SK-MEL-5 (cell line): ENCODE measurements around the gene SFTA2. TPM values are rescaled to one million over a fixed set of nuclear protein-coding genes. Genes with fewer than 3 reads are reported as not detected.
A peak's percentile ranks its signal among the peaks of the same experiment; 100 is the strongest.

Source experiments
- DNase-seq: peaks from one replicate; pipeline ENCODE4 v3.0.0-alpha.2; 2016; ENCODE audit warnings: low read depth, low spot score
- in situ Hi-C: cut with HindIII; loops from 2 replicates; pipeline ENCODE4 v1.10.0; 2016; ENCODE audit warnings: low sequenced_read_pairs, high pct_unique_total_duplicates, low pct_unique_long_range_greater_than_20kb
- small RNA-seq, 2 experiments: library from RNA; depleted of rRNA; stranded (forward); fragments of <200 nt; gene quantifications; one replicate each; pipeline ENCODE3, GENCODE V24; 2014
- total RNA-seq: library from RNA; depleted of rRNA; stranded (reverse); fragments of >200 nt; shearing (Covaris generic); gene quantifications from 2 replicates; pipeline ENCODE4 v1.2.3, GENCODE V29; 2014; rRNA removed

Gene SFTA2
- total RNA-seq, 1 experiment from 2014 or later, result not detected

DNA sequence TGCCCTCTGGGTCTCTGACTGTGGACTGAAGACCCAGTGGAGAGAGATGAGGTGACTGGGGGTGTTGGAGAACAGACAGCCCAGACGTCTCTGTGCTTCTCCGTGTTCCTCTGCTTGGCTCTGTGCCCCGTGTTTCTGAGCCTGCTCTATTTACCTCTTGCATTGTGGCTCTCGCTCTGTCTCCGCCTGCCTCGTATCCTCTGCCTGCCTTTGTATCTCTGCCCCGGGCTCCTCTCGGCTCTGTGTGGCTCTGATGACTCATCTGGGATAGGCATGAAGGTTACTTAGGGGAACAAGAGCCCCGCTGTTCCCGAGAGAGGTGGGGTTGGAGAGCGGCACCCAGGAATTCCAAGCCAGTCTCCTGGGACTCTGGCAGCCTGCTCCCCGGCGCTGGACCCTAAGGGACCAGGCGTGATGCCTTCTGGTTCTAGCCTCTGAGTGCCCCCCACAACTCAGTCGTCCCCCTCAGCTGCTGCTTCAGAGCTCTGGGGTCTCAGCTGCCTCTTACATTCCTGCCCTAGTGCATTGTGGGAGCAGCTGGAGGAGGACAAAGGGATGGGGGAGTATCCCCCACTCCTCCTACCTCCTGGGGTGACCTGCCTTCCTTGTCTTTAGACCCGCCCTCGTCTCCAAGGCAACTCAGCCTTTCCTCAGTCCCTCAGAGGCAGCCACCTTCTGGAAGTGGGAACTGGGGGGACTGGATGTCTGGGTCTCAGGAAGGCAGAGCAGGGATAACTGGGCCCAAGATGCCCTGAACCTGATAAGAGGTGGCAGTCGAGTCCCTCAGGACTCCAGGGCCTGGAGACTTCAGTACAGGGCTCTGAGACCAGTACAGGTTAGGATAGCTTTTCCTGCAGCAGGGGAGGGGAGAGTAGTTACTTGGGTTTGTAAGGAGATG lies 45.7 kb downstream of the SFTA2 start:
- in situ Hi-C loops, result no loop called here

DNA sequence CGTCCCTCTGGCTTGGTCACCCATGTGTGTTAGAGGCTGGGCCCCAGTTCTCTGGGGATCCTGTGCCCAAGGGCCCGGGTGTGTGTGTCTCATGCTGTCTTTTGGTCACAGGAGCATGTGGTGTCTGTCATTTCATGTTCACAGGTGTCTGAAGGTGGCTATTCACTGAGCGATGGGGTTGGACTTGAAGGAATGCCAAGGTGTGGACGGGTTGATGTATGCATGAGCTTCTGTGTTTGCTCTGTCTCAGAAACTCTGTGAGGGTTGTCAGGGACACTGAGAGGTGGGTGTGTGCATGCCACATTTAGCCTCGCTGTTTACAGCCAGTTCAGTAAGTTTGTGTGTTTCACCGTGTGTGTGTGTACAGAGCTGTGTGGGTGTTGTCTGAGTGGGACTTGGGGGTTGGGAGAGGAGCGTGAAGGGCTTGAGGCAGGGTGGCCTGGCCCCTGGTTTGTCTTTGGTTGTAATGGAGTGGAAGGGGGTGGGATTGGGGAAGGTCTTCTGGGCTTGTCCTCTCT lies 46.4 kb downstream of the SFTA2 start:
- no peak for DNase-seq
- in situ Hi-C loops, result no loop called here

More for the DNA sequence above, 45.7 kb downstream of the SFTA2 start:
- DNase-seq, result peak; percentile 95

DNA sequence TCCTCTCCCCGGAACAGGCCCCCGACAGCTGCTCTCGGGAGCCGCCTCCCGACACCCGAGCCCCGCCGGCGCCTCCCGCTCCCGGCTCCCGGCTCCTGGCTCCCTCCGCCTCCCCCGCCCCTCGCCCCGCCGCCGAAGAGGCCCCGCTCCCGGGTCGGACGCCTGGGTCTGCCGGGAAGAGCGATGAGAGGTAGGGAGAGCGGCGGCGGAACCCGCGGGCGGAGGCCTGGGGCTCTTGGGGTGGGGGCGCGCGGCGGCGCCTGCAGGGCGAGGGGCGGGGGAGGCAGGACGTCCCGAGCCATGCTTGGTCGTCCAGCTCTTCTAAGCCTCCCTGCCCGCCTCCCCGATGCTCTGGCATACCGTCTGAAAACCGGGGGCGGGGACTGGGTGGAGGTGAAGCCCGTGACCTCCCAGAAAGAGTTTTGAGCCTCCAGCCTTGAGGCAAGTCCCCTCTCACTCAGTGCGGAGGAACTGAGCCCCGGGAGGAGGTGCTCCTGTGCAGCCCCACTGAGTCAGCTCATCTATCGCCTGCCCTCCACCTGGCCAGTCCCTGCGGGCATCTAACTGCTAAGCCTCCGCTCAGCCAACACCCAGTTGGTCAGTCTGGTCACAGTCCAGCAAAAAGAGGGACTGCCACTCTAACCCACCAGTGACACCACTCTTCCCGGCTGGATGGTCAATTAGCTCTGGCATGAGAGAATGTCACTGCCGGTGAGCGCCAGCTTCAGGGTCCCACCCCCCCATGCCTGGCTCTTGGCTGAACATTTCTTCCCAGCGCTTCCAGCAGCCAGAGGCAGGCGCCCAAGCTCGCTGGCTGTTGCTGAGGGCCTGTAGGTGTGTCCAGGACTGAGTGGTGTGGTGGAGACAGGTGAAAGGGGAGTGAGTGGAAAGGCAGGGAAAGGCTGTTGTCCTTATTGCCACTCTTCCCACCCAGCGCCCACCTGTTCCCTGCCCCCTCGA lies 47.2 kb downstream of the SFTA2 start:
- DNase-seq, result no peak
- in situ Hi-C loops, result no loop called here

DNA sequence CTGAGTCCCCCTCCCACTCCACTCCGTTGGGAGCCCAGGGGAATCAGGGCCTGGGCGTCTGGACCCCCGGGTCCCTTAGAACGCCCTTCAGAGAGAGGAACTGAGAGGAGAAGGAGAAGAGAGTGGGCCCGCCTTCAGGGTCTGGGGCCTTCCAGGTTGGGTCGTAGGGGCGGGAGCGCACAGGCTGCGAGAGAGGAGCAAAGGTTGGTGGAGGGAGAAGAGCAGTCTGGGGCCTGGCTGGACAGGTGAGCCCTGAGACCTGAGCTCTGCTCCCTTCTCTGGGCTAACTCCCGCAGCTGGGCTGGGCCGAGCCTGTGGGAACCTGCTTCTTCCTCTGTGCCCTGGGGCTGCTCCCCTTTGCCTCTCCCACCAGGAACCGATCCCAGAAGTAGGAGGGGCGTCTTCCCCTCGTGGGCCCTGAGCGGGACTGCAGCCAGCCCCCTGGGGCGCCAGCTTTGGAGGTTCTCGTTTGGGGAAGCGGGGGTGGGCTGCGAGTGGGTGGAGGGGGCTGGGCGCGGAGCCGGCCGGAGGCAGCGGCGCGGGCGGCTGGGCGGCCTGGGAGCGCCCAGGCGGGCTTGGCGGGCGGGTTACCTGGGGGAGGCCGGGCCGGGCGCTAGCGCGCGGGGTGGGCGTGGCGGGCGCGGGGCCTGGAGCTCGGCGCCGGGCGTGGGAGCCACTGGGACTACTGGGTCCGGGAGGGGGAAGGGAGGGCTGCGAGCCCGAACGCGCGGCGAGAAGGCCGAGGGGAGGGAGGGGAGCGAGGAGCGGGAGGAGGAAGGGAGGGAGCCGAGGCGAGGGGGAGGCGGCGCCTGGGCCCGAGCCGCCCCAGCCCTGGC lies 48.1 kb downstream of the SFTA2 start, which contains the start of gene DDR1:
DDR1 (plus strand) TSS at position 835 of the 836 bp plus-strand sequence. CDS start 4,211 bp downstream, outside the sequence.
- no peak for DNase-seq
- in situ Hi-C loops, result no loop called here

DNA sequence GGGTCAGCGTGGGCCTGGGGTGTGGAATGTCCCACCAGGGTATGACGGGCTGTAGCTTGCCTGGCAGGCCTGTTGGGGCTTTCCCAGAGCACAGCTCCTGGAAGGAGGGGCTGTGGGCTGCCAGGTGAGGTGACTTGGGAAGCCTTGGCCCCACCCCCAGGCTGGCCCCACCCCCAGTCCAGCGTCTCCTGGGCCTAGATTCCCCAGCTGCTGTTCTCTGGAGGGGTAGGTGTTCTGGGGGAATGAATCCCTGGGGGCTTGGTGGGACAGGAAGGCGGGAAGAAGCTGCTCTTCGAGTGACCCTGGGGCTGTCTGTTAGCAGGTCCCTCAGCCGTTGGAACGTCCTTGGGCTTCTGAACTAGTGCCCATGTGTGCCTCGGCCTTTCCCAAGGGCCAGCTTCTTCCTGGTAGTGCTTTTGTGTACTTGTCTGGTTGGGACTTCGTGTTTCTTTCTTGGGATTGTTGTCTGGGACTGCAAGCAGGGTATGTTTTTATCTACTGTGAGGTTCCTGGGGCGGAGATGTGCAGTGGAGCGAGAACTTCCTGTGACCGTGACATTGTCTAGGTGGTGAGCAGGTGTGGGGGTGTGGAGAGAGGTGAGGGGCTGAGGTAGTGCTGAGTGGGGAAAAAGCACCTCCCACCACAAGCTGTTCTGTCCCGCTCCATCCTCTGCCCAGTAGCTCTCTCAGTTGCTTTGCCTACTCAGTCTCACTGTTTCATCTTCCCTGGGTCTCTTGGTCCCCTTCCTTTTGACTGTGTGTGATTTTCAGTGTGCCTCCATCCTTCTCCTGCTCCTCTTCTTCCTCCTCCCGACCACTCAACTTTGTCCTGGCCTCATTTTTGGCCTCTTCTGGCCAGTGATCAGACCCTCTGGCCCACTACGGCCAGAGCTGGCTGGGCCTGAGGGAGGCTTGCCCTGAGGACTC lies 48.9 kb downstream of the SFTA2 start:
- DNase-seq, result no peak
- in situ Hi-C loops, result no loop called here

DNA sequence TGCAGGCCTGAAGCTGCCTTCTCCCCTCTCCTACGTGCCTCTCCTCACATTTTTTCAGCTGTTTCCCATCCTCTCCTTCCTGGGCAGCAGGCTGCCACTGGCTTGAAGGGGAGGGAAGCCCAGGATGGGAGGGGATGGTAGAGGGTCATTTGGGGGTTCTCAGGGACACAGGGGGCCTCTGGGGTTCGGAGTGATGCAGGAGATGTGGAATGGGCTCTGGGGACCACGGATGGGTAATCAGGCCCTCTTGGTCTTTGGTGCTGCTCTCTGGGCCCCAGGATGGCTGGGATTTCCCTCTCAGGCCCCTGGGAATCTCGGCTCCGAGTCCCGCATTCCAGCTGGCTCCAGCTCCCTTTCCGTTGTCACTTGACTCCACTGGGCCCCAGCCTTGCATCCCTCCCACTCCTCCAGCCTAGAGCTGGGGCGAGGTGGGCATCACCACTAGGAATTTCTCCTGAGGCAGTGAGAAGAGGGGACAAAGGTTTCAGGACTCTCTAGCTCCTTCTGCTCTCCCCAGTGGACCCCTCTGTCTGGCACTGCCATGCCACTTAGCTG lies 49.7 kb downstream of the SFTA2 start:
- in situ Hi-C loops, result no loop called here
- DNase-seq, result no peak

DNA sequence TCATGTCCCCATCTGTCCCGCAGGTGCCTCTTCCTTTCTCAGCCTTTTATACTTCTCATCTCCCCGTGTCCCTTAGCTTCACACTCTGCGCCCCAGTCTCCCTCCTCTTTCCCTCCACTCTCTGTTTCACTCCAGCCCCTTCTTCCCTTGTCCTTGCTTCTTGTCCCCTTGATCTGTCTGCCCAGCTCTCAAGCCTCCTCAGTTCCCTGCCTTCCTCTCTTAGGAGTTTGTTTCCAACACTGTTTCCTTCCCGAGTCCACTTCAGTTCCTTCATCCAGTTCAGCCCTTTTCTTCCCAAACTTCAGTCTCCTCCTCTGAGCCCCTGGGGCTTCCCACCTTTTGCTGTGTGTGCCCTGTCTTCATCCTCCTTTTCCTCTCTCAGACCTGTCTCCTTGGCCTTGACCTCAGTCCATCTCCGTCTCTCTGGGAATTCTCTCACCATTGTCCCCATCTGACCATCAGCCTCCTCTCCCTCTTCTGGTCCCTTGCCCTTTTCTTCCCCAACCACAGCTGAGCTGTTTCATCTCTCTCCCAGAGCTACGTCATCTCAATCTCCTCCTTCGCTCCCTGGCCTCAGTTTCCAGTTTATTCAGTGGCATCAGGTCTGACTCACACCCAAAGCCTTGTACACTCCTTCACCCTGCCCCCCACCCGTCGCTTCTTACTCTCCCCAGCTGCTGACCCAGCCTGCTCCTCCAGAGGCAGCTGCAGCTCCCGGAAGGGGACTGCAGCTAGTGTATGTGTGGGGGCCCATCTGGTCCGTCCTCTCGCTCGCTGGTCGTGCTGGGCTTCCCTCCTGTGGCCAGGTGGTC lies 50.4 kb downstream of the SFTA2 start:
- DNase-seq, result no peak
- in situ Hi-C loops, result no loop called here

Small RNA genes within 50 kb of the gene (small RNA-seq; reads per million reads assigned to genes)
- gene RF00019, result 0 reads per million in 2 experiments

Other genes with a start within 250 kb of the SFTA2 start
- 15.5 and 18.5 TPM in 2 replicates for gene PPP1R18, start 245.5 kb downstream of the SFTA2 start, total RNA-seq
- gene NRM, start 241.2 kb downstream of the SFTA2 start, total RNA-seq, result 3.2 and 4.6 TPM in 2 replicates
- 5.0 and 12.0 TPM in 2 replicates for gene MDC1, start 214.9 kb downstream of the SFTA2 start, total RNA-seq
- 457 and 505 TPM in 2 replicates for gene TUBB, start 211.8 kb downstream of the SFTA2 start, total RNA-seq
- 159 and 182 TPM in 2 replicates for gene FLOT1, start 189.5 kb downstream of the SFTA2 start, total RNA-seq
- 143 and 149 TPM in 2 replicates for gene IER3, start 187.6 kb downstream of the SFTA2 start, total RNA-seq
- 33.2 and 34.1 TPM in 2 replicates for gene DDR1, start 47.7 kb downstream of the SFTA2 start, total RNA-seq
- gene GTF2H4, start 24.0 kb downstream of the SFTA2 start, total RNA-seq, result 16.3 and 18.0 TPM in 2 replicates
- 36.5 and 44.1 TPM in 2 replicates for gene VARS2, start 17.9 kb downstream of the SFTA2 start, total RNA-seq
- not detected in 2 replicates for gene MUCL3, start 8.8 kb upstream of the SFTA2 start, total RNA-seq
- gene MUC21, start 51.5 kb upstream of the SFTA2 start, total RNA-seq, result not detected in 2 replicates
- not detected in 2 replicates for gene MUC22, start 78.3 kb upstream of the SFTA2 start, total RNA-seq
- not detected in 2 replicates for gene C6orf15, start 180.4 kb upstream of the SFTA2 start, total RNA-seq
- not detected in 2 replicates for gene PSORS1C1, start 182.6 kb upstream of the SFTA2 start, total RNA-seq
- not detected in 2 replicates for gene CDSN, start 188.3 kb upstream of the SFTA2 start, total RNA-seq
- gene PSORS1C2, start 206.9 kb upstream of the SFTA2 start, total RNA-seq, result not detected in 2 replicates
- 12.0 and 13.4 TPM in 2 replicates for gene CCHCR1, start 225.6 kb upstream of the SFTA2 start, total RNA-seq
- 14.3 and 16.1 TPM in 2 replicates for gene TCF19, start 226.4 kb upstream of the SFTA2 start, total RNA-seq
- gene POU5F1, start 238.5 kb upstream of the SFTA2 start, total RNA-seq, result not detected in 2 replicates